HepG2 (cell line): ENCODE measurements around the gene ZFPL1. TPM values are rescaled to one million over a fixed set of nuclear protein-coding genes. Genes with fewer than 3 reads are reported as not detected.

Source experiments
- ATAC-seq: fragments of 200-7000 bp; cut with Tn5 transposase; 3 replicates; pipeline ENCODE4 v1.9.1; 2020; ENCODE audit warnings: mild to moderate bottlenecking, moderate library complexity
- BruUV-seq: library from RNA; stranded (reverse); fragments of 400-500 nt; replicated peaks from 2 replicates; lab custom pipeline; 2021; lab: Mats Ljungman, UMichigan
- CTCF ChIA-PET: fragments of 300-600 bp; formaldehyde crosslinking; extraction: SDS; loops from one replicate; lab custom pipeline; 2021; ENCODE audit warnings: low total read pairs, inconsistent platforms, low intra/inter-chr PET ratio; lab: Yijun Ruan, JAX
- POLR2A ChIA-PET: fragments of 350-600 bp; sonication (Branson Sonifier 250); formaldehyde crosslinking; loops from one replicate; lab custom pipeline; 2020; ENCODE audit warnings: antibody characterized with exemption, inconsistent platforms; lab: Yijun Ruan, JAX
- DNase-seq: peaks from one replicate; pipeline ENCODE4 v3.0.0-alpha.2; 2015; ENCODE audit warnings: low spot score
- FAIRE-seq: peaks from 3 replicates; lab custom pipeline; 2011; peaks lifted over from hg19 to GRCh38; lab: Jason Lieb, UNC
- H2AFZ ChIP-seq: one replicate; pipeline ENCODE4 v1.6.1; 2011; ENCODE audit warnings: low read length, inconsistent platforms
- H3K27ac ChIP-seq: fragments of 300-600 bp; 3 replicates; pipeline ENCODE4 v1.8.0; 2011; ENCODE audit warnings: mixed run types, mild to moderate bottlenecking, mixed read lengths, low read length, inconsistent platforms; ENCODE audit not compliant: insufficient read depth; ENCODE audit errors: extremely low read length
- H3K27me3 ChIP-seq, 2 experiments: fragments of 200-600 bp in 1 of 2; 2 replicates in 1 of 2; 3 replicates in 1 of 2; pipeline versions ENCODE4 v1.6.0 to v1.8.0; 2011; ENCODE audit warnings: low read length in 2 of 2, mild to moderate bottlenecking in 2 of 2, moderate library complexity in 2 of 2, inconsistent platforms in 1 of 2; ENCODE audit not compliant: insufficient read depth in 2 of 2, control insufficient read depth in 1 of 2
- H3K36me3 ChIP-seq, 2 experiments: fragments of 200-600 bp in 1 of 2; replicated peaks in 1 of 2; 2 replicates in 1 of 2; 3 replicates in 1 of 2; pipeline versions ENCODE4 v1.5.1 to v1.8.0; 2011; ENCODE audit warnings: low read length in 2 of 2, inconsistent platforms in 1 of 2; ENCODE audit not compliant: insufficient read depth in 2 of 2, control insufficient read depth in 1 of 2
- H3K4me1 ChIP-seq: 2 replicates; pipeline ENCODE4 v1.5.1; 2012; ENCODE audit warnings: low read length, inconsistent platforms; ENCODE audit not compliant: insufficient read depth
- H3K4me2 ChIP-seq: 2 replicates; pipeline ENCODE4 v1.6.0; 2011; ENCODE audit warnings: low read depth, low read length, inconsistent platforms
- H3K4me3 ChIP-seq, 3 experiments: fragments of 200-600 bp in 1 of 3; sonication (generic), shearing (Covaris generic) in 1 of 3; replicated peaks in 1 of 3; 2 replicates each; pipeline ENCODE4 v1.5.1; 2011 to 2016; ENCODE audit warnings: low read length in 3 of 3, inconsistent platforms in 2 of 3, low read depth in 2 of 3, mild to moderate bottlenecking in 2 of 3, control low read depth in 1 of 3, mixed read lengths in 1 of 3; ENCODE audit not compliant: insufficient read depth in 1 of 3
- H3K79me2 ChIP-seq: one replicate; pipeline ENCODE4 v1.6.1; 2011; ENCODE audit warnings: low read length, inconsistent platforms; ENCODE audit not compliant: insufficient read depth
- H3K9ac ChIP-seq: 2 replicates; pipeline ENCODE4 v1.6.0; 2011; ENCODE audit warnings: mild to moderate bottlenecking, low read depth, low read length, inconsistent platforms; ENCODE audit not compliant: insufficient read depth
- H3K9me3 ChIP-seq: 2 replicates; pipeline ENCODE4 v1.5.1; 2012; ENCODE audit warnings: mild to moderate bottlenecking, low read length
- H4K20me1 ChIP-seq: 2 replicates; pipeline ENCODE4 v1.6.0; 2011; ENCODE audit warnings: inconsistent platforms, mild to moderate bottlenecking, low read length, moderate library complexity; ENCODE audit not compliant: insufficient read depth
- ADNP ChIP-seq: sonication (generic); formaldehyde crosslinking; IDR thresholded peaks from 2 replicates; pipeline ENCODE4 v1.4.0; 2020; ENCODE audit warnings: missing genetic modification reagents
- ATF4 ChIP-seq, 2 experiments: fragments of 450-650 bp in 1 of 2; sonication (generic) in 1 of 2; formaldehyde crosslinking; IDR thresholded peaks; 2 replicates each; pipeline versions ENCODE4 v1.5.0 to v1.8.0; 2020 to 2022; ENCODE audit warnings: mild to moderate bottlenecking in 1 of 2, missing genetic modification reagents in 1 of 2
- CEBPB ChIP-seq: IDR thresholded peaks from 2 replicates; pipeline ENCODE4 v1.6.1; 2011; ENCODE audit warnings: low read depth, low read length, improper control_type of control experiment, borderline replicate concordance
- CREB3 ChIP-seq: sonication (generic); formaldehyde crosslinking; IDR thresholded peaks from 2 replicates; pipeline ENCODE4 v1.5.0; 2020; ENCODE audit warnings: missing genetic modification reagents
- FOXA3 ChIP-seq: IDR thresholded peaks from 2 replicates; pipeline ENCODE4 v1.6.1; 2016; ENCODE audit warnings: missing genetic modification reagents, missing compliant biosample characterization
- MYNN ChIP-seq: sonication (generic); formaldehyde crosslinking; IDR thresholded peaks from 2 replicates; pipeline ENCODE4 v1.4.0; 2020; ENCODE audit warnings: mild to moderate bottlenecking, low read depth, missing genetic modification reagents
- NBN ChIP-seq: fragments of 450-650 bp; conservative IDR thresholded peaks from 2 replicates; pipeline ENCODE4 v1.6.1; 2017
- PRMT3 ChIP-seq: sonication (generic); formaldehyde crosslinking; IDR thresholded peaks from 2 replicates; pipeline ENCODE4 v1.8.1; 2022; ENCODE audit warnings: low read depth, mild to moderate bottlenecking, moderate library complexity, missing genetic modification reagents, borderline replicate concordance
- SMYD3 ChIP-seq: sonication (generic); formaldehyde crosslinking; IDR thresholded peaks from 2 replicates; pipeline ENCODE4 v1.8.1; 2023; ENCODE audit warnings: mild to moderate bottlenecking, missing genetic modification reagents
- SP140L ChIP-seq: sonication (generic); formaldehyde crosslinking; IDR thresholded peaks from 2 replicates; pipeline ENCODE4 v1.4.0; 2020; ENCODE audit warnings: missing genetic modification reagents, borderline replicate concordance
- SRSF1 ChIP-seq: fragments of 200-400 bp; formaldehyde crosslinking; optimal IDR thresholded peaks from 2 replicates; pipeline ENCODE3; 2017; ENCODE audit warnings: mild to moderate bottlenecking, low read depth, low read length, moderate library complexity
- SRSF9 ChIP-seq: fragments of 200-400 bp; formaldehyde crosslinking; IDR thresholded peaks from 2 replicates; pipeline ENCODE4 v1.6.1; 2018; ENCODE audit warnings: borderline replicate concordance, mild to moderate bottlenecking, low read depth, low read length; ENCODE audit not compliant: insufficient read depth, poor library complexity, severe bottlenecking
- ZFYVE20 ChIP-seq: sonication (generic); formaldehyde crosslinking; IDR thresholded peaks from 2 replicates; pipeline ENCODE4 v1.8.0; 2023; ENCODE audit warnings: low read depth, mild to moderate bottlenecking, moderate library complexity, missing genetic modification reagents, borderline replicate concordance
- ZNF20 ChIP-seq: sonication (generic); formaldehyde crosslinking; IDR thresholded peaks from 2 replicates; pipeline ENCODE4 v1.4.0; 2020; ENCODE audit warnings: mild to moderate bottlenecking, moderate library complexity, missing genetic modification reagents
- ZNF275 ChIP-seq: sonication (generic); formaldehyde crosslinking; IDR thresholded peaks from 2 replicates; pipeline ENCODE4 v1.8.0; 2022; ENCODE audit warnings: missing genetic modification reagents, mild to moderate bottlenecking, inconsistent platforms, borderline replicate concordance
- ZNF292 ChIP-seq: sonication (generic); formaldehyde crosslinking; IDR thresholded peaks from 2 replicates; pipeline ENCODE4 v1.8.1; 2022; ENCODE audit warnings: mild to moderate bottlenecking, low read depth, missing genetic modification reagents, borderline replicate concordance
- ZNF337 ChIP-seq: sonication (generic); formaldehyde crosslinking; IDR thresholded peaks from 2 replicates; pipeline ENCODE4 v1.5.1; 2020; ENCODE audit warnings: missing genetic modification reagents, low read depth, mild to moderate bottlenecking, borderline replicate concordance
- ZNF747 ChIP-seq: sonication (generic); formaldehyde crosslinking; IDR thresholded peaks from 2 replicates; pipeline ENCODE4 v1.8.1; 2023; ENCODE audit warnings: missing genetic modification reagents, mild to moderate bottlenecking, borderline replicate concordance
- ZNF850 ChIP-seq: sonication (generic); formaldehyde crosslinking; conservative IDR thresholded peaks from 2 replicates; pipeline ENCODE4 v1.9.0; 2021; ENCODE audit warnings: mild to moderate bottlenecking, missing genetic modification reagents
- ZSCAN30 ChIP-seq: sonication (generic); formaldehyde crosslinking; IDR thresholded peaks from 2 replicates; pipeline ENCODE4 v1.5.0; 2020; ENCODE audit warnings: mild to moderate bottlenecking, missing genetic modification reagents
- WGBS: methylation state at CpG from one replicate; pipeline ENCODE4 v1.1.6; 2017; ENCODE audit warnings: low lambda C conversion rate; 5-methylcytosine and 5-hydroxymethylcytosine counted together
- in situ Hi-C: cut with HindIII; loops from 2 replicates; pipeline ENCODE4 v1.10.0; 2017; ENCODE audit warnings: low pct_unique_long_range_greater_than_20kb; ENCODE audit not compliant: extremely low pct_ligation_motif_present
- intact Hi-C: fragments of 100-400 bp; cut with micrococcal nuclease; formaldehyde crosslinking; loops from one replicate; pipeline ENCODE4 v1.10.0; 2022; ENCODE audit not compliant: unreplicated experiment
- polyA plus RNA-seq, 8 experiments: library from polyadenylated mRNA; depleted of rRNA in 3 of 8; stranded (reverse) in 7 of 8; unstranded in 1 of 8; fragments of >200 nt; fragmentation: Illumina TruSeq in 4 of 8; extraction: Trizol in 4 of 8; gene quantifications; 2 replicates each; pipeline versions ENCODE4 v1.2.1 to v1.2.3, GENCODE V29; 2011 to 2016; ENCODE audit warnings: low read depth in 4 of 8, missing spikeins in 1 of 8, mixed read lengths in 1 of 8; ENCODE audit not compliant: insufficient read depth in 1 of 8
- total RNA-seq, 5 experiments: library from RNA; depleted of rRNA; stranded (reverse); fragments of >200 nt; fragmentation: Illumina TruSeq; extraction: Trizol; gene quantifications; 2 replicates each; pipeline ENCODE4 v1.2.3, GENCODE V29; 2016; ENCODE audit warnings: low read depth in 1 of 5

Gene ZFPL1
- total and polyA plus RNA-seq, 2 of the 13 experiments (the other 11 are each of a cell fraction or from before 2014, with no cell fraction given): 32.2 to 56.0 TPM

- no peak for FAIRE-seq
- Histone ChIP-seq H3K4me2 (no peak overlapping the region), H3K4me3 (no peak overlapping the region), H3K4me1 (no peaks in the 10 kb centered on the region), H4K20me1 (no peaks in the 10 kb centered on the region), H3K36me3 (peaks cover 24 to 50% of the 10 kb centered on the region in 2 experiments), H3K27ac (no peak overlapping the region), H3K27me3 (no peaks in the 10 kb centered on the region), H3K9ac (no peak overlapping the region), H3K79me2 (no peaks in the 10 kb centered on the region), H3K9me3 (no peaks in the 10 kb centered on the region), H2AFZ (no peak overlapping the region)
- 97% methylated on average over 2 of the region's 2 CpGs for WGBS
- in situ Hi-C loops: no loop called here
- no peak for DNase-seq
- intact Hi-C loops: no loop called here
- no peak for ATAC-seq
- no TSS peak for BruUV-seq
- ChIA-PET CTCF (no interaction called here), POLR2A (no interaction called here)
- TF ChIP-seq ATF4 (CRISPR knock-in tag; IDR thresholded peaks at IDR 0.05) (no peak), ZNF275 (no peak), CREB3 (CRISPR knock-in tag) (no peak), NBN (no peak), SMYD3 (CRISPR knock-in tag) (no peak), SRSF9 (no peak), PRMT3 (CRISPR knock-in tag) (no peak), ADNP (CRISPR knock-in tag) (no peak), ZSCAN30 (CRISPR knock-in tag) (no peak), ZNF850 (no peak), ZFYVE20 (CRISPR knock-in tag) (no peak), MYNN (CRISPR knock-in tag) (no peak), SRSF1 (no peak), ZNF20 (CRISPR knock-in tag) (no peak), CEBPB (no peak), FOXA3 (CRISPR knock-in tag) (no peak), ZNF337 (CRISPR knock-in tag) (no peak), SP140L (CRISPR knock-in tag) (no peak), ZNF292 (CRISPR knock-in tag) (no peak), ZNF747 (CRISPR knock-in tag) (no peak)
These were observed 49.6 kb upstream of the ZFPL1 start for GRCh38 chr11:65034423-65034822.
